ENCODE data around the gene WDR7. TPM values are rescaled to one million over a fixed set of nuclear protein-coding genes. Genes with fewer than 3 reads are reported as not detected.
"Not testable (repeated sequence)": the region's sequence is repeated elsewhere in the genome, so short reads cannot be mapped to it uniquely, and the experiment has no call there.

WDR7 gene
- polyA plus RNA-seq, 1 donor, result 14.9 TPM

DNA sequence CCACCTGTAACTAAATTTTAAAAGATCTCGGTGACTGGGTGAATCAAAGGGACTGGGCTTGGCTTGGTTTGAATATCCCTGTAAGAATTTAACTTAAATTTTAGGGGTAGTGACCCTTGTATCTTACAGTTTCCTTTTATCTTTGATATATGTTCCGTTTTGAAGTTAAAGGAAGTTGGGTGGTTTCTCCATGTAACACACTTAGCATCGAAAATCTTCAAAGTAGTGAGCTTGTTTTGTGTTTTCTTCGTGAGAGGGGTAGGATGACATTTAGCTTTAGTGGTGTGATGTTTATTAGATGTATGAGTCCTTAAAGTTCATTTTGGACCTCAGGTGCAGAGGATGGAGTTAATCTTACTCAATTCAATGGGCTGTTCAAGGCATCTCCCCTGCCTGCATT, 1.6 kb downstream of the WDR7 start:
- DNase-seq, result no peak

DNA sequence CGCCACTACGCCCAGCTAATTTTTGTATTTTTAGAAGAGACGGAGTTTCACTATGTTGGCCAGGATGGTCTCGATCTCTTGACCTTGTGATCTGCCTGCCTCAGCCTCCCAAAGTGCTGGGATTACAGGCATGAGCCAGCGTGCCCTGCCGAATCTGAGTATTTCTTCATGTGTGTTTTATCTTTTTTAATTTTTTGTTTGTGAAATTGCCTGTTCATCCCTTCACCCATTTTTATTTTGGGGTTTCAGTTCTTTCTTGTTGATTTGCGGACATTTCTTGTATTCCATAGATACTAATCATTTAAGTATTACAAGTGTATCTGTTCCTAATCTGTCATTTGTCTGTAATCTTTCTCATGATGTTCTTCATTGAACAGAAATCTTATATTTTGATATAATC, 3.1 kb downstream of the WDR7 start:
- not testable (repeated sequence) for DNase-seq

DNA sequence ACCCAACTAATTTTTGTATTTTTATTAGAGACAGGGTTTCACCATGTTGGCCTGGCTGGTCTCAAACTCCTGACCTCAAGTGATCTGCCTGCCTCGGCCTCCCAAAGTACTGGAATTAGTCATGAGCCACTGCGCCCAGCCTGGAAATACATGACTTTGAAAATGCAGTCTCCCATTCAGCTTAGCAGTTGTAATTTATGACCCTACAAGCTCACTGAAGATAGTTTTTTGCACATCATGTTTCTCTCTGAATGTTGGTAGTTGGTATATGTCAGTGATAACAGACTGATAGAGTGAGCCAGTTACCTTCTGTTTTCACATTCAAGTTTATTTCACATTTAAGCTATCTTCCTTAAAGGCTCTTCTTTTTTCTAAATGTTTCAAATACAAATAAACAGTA, 7.1 kb downstream of the WDR7 start:
- DNase-seq, result no peak

DNA sequence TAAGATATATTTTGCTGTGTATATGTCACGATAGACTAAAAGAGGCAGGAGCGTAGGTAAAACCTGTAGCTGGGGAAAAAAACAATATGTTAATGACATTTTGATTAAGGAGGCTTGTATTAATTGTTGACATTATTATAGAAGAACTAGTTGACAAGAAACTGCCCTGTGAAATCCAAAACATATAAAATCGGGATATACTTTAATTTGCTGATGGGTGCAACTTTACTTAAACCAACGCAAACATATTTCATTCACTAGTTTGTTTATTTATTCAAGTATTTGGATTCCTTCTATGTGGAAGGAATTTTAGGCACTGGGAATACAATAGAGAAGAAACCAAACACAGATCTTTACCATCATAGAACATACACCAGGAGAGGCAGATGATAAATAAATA, 8.0 kb downstream of the WDR7 start:
- no peak for DNase-seq

DNA sequence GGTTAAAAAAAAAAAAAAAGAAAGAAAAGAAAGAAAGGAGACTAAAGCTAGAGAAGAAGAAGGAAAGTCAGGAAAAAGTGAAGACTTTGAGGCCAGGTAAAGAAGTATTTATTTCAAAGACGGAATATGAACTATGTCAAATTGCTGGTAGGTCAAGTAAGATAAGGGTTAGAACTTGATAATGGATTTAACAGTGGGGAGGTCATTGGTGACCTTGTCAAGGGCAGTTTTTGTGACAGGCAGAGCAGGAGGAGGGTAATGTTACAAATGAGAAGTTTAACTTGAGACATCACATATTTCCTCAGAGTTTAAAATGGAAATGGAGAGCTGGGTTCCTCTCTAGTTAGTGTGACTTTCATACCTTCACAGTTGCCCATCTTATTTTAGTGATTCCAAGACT, 9.5 kb downstream of the WDR7 start:
- no peak for DNase-seq

DNA sequence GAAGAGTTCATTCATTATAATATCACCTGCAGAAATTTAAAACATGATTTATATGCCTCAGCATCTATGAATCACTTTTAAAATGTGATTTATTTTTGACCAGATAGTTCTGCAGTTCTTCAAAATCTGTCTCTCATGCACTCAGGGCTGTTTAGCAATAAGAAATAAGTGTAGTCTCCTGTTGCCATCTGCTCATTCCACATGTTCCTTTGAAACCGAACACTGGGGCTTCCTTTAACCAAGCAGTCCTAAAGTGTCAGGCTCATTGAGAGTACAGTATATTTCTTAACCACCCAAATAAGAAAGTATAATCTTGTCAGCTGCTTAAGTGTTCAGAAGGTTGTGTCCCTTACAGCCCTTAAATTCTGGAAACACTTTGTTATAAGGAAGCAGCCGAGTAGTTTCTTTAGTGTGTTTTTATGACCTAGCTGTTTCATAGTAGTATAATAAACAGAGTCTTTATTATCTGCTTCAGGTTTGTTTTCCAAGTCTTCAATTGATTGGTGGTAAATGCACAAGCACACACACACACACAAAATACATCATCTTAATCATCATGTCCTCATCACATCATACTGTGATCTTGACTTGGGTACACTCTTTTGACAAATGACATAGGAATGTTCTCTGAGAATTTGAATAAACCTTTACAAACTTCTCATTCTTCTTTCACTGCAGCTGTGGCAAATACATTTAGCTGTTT, 10.4 kb downstream of the WDR7 start:
- no peak for DNase-seq

DNA sequence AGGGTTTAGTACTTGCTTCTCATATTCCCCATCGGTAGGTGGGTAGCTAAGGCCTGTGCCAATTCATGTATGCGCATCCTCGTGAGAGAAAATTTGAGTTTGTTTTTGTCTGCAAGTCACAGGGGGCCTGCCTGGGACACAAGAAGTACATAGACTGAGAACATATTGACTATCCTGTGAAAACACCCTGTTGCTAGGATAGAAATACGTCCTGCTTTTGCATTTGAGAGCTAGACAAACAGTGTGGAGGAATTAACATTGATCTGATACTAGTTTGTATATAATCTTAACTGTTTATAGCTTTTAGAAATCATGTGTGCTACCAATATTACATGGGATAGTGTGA, 10.9 kb downstream of the WDR7 start:
- no peak for DNase-seq

DNA sequence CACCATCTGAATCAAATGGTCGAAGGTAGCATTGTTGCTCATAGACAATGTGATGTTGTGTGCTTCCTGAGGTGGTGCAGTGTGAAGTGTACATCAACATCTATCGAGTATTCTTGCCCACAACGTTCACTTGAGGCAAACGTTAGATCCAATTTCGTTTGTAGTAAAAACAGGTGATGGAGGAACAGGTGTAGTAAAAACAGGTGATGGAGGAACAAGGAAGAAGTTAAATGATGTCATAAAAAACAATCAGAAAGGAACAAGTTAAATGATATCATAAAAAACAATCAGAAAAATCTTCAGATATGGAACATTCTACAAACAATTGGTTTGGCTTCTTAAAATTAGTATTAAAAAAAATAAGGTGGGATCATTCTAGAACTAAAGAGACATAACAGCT, 11.3 kb downstream of the WDR7 start:
- DNase-seq, result no peak

DNA sequence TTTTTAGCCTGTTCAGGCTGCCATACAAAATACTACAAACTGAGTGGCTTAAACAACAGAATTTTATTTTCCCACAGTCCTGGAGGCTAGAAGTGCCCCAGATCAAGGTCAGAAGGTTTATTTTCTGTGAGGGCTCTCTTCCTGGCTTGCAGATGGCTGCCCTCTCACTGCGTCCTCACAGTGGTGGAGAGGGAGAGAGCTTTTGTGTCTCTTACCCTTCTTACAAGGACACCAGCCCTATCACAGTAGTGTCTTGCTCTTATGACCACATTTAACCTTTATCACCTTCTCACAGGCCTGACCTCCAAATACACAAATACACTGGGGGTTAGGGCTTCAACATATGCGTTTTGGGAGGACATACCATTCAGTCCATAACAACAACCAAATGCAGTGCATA, 11.7 kb downstream of the WDR7 start:
- DNase-seq, result no peak

DNA sequence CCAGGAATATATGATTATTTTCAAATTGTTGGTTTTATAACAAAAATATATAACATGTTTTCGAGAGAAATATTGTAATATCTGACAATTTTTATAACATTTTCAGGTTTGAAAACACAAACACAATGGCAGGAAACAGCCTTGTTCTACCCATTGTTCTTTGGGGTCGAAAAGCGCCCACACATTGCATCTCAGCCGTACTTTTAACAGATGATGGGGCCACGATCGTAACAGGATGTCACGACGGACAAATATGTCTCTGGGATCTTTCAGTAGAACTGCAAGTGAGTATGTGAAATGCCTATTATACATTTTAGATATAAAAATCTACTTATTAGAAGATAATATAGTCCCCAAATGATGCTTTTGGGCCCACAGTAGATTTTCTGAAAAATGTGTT, 21.2 kb downstream of the WDR7 start:
- DNase-seq, result no peak

DNA sequence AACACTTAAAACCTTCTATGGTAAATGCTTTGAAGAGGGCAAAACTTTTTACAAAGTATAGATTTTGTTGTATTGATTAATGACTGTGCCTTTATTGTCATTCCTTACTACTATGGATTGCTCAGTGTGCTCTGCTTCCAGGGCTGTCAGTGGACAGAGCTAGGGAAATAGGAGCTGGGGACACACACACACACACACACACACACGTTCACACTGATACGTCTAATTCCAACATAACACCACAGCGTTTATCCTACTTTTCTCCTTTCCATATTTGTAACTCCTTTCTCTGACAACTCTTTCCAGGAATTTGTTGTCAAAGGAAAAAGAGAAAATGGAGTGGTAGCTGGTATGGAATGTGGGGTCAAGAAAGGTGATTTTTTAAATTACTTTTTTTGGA, 21.8 kb downstream of the WDR7 start:
- DNase-seq, result no peak

DNA sequence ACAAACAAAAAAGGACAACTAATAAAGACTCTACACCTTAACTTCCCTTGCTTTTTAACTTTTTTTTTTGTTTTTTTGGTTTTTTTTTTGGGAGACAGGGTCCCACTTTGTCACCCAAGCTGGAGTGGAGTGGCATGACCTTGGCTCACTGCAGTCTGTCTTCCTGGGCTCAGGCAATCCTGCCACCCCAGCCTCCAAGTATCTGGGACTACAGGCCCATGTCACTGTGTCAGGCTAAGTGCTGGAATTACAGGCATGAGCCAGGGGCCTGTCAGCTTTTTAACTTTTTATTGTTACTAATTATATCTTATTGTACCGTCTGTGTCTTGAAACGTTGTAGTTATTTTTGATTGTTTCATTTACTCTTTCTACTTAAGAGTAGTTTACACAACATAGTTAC, 25.5 kb downstream of the WDR7 start:
- no peak for DNase-seq

DNA sequence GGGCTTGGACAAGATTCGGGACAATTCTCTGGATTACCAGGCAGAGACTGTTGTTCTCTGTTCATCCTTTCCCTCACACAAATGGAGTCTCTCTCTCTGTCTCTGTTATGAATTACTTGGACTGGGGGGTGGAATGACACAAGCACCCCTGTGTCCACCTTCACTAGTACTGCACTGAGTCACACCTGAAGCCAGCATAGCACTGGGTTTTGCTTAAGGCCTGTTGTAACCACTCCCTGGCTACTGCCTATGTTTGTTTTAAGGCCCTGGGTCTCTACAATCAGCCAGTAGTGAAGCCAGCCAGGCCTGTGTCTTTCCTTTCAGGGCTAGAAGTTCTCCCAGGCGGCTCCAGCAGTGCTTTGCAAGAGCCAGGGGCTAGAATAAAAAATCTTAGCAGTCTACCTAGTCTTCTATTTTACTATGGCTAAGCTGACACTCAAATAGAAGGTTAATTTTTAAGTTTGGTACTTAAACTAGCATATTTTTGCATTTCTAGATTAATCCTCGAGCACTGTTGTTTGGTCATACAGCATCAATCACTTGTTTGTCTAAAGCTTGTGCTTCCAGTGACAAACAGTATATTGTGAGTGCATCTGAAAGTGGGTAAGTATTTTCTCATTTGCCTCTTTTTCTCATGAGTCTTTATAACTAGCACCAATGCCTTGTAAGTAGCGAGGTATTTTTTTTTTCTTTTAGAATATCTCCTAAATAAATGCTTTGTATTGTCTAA, 27.8 kb downstream of the WDR7 start:
- DNase-seq, result no peak

DNA sequence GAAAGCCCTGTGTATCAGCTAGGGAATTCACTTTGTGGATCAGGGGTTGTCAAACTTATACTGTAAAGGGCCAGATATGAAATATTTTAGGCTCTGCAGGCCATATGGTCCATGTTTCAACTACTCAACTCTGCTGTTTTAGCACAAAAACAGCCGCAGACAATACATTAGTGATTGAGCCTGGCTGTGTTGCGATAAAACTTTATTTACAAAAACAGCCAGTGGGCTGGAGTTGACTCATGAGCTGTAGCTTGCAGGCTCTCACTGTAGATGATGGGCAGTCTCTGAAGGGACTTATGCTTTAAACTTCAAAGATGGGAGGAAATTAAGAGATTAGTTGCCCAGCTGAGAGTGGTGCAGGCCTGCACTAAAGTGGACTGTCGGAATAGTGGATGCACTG, 33.1 kb downstream of the WDR7 start:
- no peak for DNase-seq

DNA sequence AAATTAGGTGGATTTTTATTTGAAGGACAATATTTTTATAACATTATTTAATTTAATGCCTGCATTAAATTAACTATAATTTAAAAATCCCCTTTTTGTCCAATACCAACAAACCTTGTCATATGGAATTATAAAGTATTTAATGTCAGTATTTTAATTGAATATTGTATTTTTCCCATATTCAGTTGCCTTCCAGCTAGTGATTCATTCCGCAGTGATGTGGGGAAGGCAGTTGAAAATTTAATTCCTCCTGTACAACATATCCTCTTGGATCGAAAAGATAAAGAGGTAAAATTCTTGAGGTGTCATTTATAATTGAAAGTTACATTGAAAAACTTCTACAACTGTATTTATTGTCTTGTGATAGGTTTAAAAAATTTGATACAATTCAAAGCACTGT, 40.4 kb downstream of the WDR7 start:
- DNase-seq, result no peak

DNA sequence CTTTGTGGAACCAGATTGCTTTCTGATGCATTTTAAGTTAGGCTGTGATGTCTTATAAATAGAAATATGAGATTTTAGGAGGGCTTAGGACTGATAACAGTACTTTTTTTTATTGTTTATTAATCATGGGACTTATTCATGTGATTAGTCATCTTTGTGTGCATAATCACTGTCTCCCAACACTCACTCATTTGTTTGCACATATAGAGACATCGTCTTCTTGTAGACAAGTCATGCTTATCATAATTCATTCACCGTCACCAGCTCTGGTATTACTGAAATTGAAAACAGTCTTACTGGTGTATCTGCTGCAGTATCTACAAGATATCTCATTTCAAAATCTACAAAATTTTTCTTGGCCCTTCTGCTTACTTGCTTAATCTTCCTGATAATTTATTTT, 45.8 kb downstream of the WDR7 start:
- DNase-seq, result no peak

DNA sequence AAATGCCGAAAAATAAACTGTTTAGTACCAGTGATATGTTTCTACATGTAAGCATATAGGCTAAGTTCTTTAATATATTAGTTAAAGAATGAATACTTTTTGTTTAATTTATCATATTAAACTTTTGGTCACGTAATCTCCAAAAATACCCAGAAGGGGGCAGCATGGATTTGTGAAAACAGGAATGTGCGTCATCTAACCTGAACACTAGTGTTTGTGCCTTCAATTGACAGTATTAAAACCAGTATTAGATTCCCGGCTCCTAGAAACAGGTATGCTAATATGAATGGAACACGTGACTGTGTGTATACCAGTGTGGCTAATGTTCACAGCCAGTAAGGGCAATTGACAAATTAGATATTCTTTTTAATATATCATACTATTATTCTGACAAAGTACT, 51.8 kb downstream of the WDR7 start:
- peak; percentile 33 for DNase-seq

DNA sequence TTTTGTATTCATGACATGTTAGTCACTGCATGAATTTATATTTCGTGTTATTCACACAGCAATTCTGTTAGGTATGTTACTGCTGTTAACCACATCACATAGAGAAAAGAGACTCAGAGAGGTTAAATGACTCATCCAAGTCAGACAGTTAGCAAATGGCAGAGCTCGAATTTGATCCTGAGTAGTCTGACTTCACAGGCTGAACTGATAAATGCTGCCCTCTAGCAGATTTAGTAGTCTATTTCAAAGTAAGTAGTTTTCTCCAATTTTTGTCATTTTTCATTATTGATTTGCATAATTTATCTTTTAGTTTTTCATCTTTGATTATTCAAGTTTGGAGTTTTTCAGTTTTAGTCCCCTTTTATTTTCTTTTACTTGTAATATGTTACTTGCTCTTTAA, 58.3 kb downstream of the WDR7 start:
- no peak for DNase-seq

DNA sequence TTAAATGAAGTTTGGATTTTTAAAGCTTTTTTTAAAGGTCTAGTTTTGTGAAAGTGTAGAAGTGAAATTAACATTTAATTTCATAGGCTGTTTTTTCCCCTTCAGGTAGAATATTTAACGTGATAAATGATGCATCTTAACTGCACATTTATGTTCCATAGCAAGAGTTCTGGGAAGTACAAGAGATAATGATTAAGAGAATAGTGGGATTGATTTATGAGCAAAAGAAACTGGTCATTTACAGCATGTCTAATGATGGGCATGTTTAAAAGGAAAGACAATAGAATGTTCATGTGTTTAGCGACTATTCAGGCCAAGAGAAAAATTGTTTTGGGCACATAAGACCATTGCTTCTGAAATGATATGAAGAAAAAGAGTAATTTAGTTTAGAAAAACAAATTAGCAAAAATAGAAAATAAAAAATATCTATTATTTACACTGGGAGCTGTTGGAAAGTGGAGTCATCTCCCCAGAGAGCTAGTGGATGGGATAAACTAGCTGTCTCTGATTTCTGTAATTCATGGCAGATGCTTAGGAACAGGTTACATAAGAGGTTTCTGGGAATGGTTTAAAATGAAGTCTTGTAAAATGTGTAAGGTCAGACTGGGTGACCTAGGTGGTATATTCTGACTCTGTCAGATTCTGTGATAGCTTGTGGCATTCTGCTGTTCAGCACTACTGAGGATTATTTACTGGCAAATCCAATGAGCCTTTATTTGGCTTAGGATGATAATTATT, 60.7 kb downstream of the WDR7 start:
- no peak for DNase-seq

DNA sequence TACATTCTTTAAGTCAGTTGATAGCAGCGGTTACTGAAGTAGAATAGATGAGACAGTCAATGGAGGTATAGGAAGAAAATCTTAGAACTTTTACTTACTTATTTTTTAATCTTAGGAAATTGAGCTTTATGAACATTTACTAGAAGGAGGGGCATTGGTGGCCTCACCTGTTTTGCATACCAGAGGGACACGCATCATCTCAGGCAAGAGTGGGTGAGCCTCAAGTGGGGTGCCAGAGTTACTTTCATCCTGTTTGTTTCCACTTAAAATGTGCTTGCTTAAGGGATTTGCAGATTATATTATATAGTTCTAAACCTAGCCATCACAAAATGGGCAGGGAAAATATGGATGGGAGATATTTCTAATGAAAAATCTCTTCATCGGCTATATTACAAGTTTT, 61.6 kb downstream of the WDR7 start:
- DNase-seq, result no peak

DNA sequence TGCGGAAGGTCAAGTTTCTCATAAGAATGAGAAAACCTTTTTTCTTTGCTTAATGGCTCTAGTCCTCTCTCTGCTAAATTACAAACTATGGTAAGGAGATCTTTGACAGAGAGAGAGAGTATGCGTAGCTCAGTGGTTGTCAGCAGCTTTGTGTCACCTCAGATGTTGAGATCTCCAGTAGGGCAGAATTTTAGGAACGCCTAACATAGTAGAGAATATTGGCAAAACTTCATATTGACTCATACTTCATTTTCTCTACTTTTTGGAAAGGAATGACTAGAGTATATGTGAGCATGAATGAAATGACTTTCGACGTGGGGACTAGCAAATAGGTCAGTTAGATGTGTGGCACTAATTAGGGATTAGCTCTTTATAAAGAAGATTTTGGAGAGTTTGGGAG, 64.0 kb downstream of the WDR7 start:
- no peak for DNase-seq

DNA sequence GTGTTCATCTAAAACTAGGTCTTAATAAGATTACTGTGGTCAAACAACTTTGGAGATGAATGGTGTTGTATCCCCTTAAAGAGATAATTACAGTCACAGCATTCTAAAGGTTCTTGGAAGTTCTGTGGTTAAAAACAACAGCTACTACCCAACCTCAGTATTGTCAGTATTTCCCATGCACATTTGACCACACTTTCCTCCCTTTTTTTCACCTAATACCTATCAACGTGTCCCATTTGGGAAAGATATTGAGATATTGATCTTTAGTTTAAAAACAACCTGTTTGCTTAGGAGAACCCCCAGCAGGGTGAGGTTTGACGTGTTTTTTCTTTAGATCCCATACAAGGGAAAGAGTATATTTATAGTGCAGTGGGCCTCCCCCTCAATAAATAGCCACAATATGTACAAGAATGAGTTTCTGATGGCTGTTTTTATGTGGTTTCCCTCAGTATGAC, 65.6 kb downstream of the WDR7 start:
- no peak for DNase-seq

DNA sequence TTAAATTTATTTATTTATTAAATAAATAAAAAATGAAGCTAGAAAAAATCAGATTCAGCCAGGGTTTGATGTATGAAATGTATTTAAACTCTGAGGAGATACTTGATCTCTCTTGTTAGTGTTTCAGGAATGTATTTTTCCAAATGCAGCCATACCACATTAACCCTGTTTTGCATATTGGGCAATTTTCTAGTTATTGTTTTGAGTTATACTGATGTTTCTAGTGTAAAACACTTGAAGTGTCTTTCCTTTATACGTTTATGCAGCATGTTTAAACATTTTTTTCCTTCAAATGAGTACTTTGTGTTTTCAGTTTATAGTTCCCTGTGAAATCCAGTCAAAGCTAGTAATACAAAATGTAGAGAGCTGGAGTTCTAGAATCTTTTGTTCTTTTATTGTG, 69.9 kb downstream of the WDR7 start:
- no peak for DNase-seq

DNA sequence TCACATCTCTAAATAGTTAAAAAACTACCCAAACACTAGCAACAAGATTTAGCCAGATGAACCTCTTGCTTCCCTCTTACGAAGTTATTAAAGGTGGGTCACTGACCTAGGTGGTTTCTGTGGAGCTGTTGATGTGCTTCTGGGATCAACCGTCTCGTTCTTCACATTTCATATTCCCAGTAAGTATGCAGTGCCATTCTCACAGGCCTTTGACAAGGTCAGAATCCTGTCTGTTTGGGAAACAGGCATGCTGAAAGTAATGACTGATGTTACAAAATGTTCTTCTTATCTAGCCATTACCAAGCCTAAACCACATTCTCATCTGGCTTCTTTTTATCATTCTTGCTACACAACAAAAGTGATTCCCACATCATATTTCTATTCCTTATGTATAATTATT, 70.3 kb downstream of the WDR7 start:
- no peak for DNase-seq

Measured in left kidney (tissue), 2 donors.